COLO668 (cell line): Measurements from ENCODE around the gene SUPT6H.
"Not testable (repeated sequence)": the region's sequence is repeated elsewhere in the genome, so short reads cannot be mapped to it uniquely, and the experiment has no call there.

Experiments
- DNase-seq: peaks from one replicate; lab custom pipeline; 2025; ENCODE audit not compliant: unreplicated experiment; lab: John Stamatoyannopoulos, UW

SUPT6H gene

GRCh38 chr17:28646039-28646754, 15.8 kb upstream of the SUPT6H start:
- DNase-seq, result no peak

GRCh38 chr17:28648698-28649097, 13.3 kb upstream of the SUPT6H start:
- no peak for DNase-seq

- DNase-seq, result no peak
These were observed 6.8 kb upstream of the SUPT6H start for GRCh38 chr17:28655160-28655559.

- DNase-seq, result no peak
These were observed 4.2 kb upstream of the SUPT6H start for GRCh38 chr17:28657756-28658155.

GRCh38 chr17:28658342-28658741, 3.7 kb upstream of the SUPT6H start:
- DNase-seq, result not testable (repeated sequence)

- not testable (repeated sequence) for DNase-seq
These were observed 3.1 kb upstream of the SUPT6H start for GRCh38 chr17:28658766-28659496.

- DNase-seq, result not testable (repeated sequence)
These were observed 2.5 kb upstream of the SUPT6H start for GRCh38 chr17:28659497-28659881.

GRCh38 chr17:28662527-28662829, 473 bp downstream of the SUPT6H start:
- DNase-seq, result peak; percentile 24

GRCh38 chr17:28663723-28664122, 1.7 kb downstream of the SUPT6H start:
- no peak for DNase-seq

GRCh38 chr17:28665994-28666393, 4.0 kb downstream of the SUPT6H start:
- no peak for DNase-seq

GRCh38 chr17:28667870-28668269, 5.9 kb downstream of the SUPT6H start:
- no peak for DNase-seq

- DNase-seq, result no peak
These were observed 7.9 kb downstream of the SUPT6H start for GRCh38 chr17:28669918-28670317.

GRCh38 chr17:28675490-28675889, 13.5 kb downstream of the SUPT6H start:
- DNase-seq, result no peak

- DNase-seq, result peak; percentile 1
These were observed 14.0 kb downstream of the SUPT6H start for GRCh38 chr17:28675980-28676379.

GRCh38 chr17:28682655-28683054, 20.6 kb downstream of the SUPT6H start:
- no peak for DNase-seq

- no peak for DNase-seq
These were observed 23.0 kb downstream of the SUPT6H start for GRCh38 chr17:28684963-28685362.

- DNase-seq, result no peak
These were observed 23.4 kb downstream of the SUPT6H start for GRCh38 chr17:28685366-28685765.

- no peak for DNase-seq
These were observed 24.3 kb downstream of the SUPT6H start for GRCh38 chr17:28686296-28686695.

- DNase-seq, result no peak
These were observed 26.5 kb downstream of the SUPT6H start for GRCh38 chr17:28688481-28688880.

GRCh38 chr17:28689011-28689410, 27.0 kb downstream of the SUPT6H start:
- no peak for DNase-seq

- no peak for DNase-seq
These were observed 31.9 kb downstream of the SUPT6H start for GRCh38 chr17:28693869-28694268.

- no peak for DNase-seq
These were observed 36.4 kb downstream of the SUPT6H start for GRCh38 chr17:28698253-28698941.
